ENCODE results near the gene FBXO4.
A peak's percentile ranks its signal among the peaks of the same experiment; 100 is the strongest.

The FBXO4 gene, protein sequence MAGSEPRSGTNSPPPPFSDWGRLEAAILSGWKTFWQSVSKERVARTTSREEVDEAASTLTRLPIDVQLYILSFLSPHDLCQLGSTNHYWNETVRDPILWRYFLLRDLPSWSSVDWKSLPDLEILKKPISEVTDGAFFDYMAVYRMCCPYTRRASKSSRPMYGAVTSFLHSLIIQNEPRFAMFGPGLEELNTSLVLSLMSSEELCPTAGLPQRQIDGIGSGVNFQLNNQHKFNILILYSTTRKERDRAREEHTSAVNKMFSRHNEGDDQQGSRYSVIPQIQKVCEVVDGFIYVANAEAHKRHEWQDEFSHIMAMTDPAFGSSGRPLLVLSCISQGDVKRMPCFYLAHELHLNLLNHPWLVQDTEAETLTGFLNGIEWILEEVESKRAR

GRCh38 chr5:41924872-41925554 is at the start of gene FBXO4:
TSS of gene FBXO4 (plus strand) at chr5:41925281. CDS start at chr5:41925310, 29 bp downstream.
- peak; percentile 8 for DNase-seq

- no peak for DNase-seq
Measured at GRCh38 chr5:41876678-41877077, 48.4 kb upstream of the FBXO4 start.

- DNase-seq, result no peak
Measured at GRCh38 chr5:41877408-41877807, 47.7 kb upstream of the FBXO4 start.

GRCh38 chr5:41878173-41878572 is 46.9 kb upstream of the FBXO4 start:
- DNase-seq, result no peak

- DNase-seq, result no peak
Measured at GRCh38 chr5:41878643-41879478, 46.2 kb upstream of the FBXO4 start.

DNA sequence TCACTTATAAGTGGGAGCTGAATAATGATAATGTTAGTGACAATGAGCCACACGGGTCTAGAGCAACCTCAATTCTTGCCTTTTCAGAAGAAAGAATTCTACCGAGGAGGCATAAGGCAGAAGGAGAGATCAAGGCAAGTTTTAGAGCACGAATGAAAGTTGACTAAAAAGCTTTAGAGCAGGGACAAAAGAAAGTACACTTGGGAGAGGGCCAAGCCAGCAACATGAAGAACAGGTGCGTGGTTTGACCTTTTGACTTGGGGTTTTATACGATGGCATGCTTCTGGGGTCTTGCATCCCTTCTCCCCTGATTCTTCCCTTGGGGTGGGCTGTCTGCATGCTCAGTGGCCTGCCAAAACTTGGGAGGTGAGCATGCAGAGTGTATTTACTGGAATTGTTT is 42.3 kb upstream of the FBXO4 start:
- no peak for DNase-seq

DNA sequence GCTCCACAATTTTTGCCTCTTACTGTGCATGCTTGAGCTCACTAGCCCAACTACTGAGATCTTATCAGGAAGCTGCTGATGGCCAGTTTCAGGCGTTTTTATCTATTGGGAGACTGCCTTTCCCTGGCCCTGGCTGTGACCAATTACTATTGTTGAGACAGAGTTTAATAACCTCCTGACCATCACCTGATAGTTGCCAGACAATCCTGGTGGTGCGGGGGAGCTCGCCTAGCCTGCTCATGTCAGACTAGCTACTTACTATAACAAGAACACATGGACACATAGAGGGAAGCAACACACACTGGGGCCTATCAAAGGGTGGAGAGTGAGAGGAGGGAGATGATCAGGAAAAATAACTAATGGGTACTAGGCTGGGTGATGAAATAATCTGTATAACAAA is 41.8 kb upstream of the FBXO4 start:
- DNase-seq, result no peak

DNA sequence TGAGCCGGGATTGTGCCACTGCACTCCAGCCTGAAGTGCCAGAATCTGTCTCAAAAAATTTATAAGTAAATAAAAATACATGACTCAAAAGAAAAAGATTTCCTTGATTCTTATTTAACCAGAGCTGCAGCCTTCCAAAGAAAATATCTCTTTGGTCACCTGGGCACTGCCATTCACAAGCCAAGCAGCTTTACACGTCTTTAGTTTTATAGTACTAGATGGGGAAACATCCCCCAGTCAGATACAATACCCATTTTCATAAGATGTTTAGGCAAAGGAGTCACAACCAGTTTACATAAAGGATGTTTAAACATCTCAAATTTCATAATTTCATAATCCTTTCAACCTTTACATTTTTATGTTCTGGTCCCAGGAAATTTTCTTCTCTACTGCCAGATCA is 41.1 kb upstream of the FBXO4 start:
- DNase-seq, result no peak

DNA sequence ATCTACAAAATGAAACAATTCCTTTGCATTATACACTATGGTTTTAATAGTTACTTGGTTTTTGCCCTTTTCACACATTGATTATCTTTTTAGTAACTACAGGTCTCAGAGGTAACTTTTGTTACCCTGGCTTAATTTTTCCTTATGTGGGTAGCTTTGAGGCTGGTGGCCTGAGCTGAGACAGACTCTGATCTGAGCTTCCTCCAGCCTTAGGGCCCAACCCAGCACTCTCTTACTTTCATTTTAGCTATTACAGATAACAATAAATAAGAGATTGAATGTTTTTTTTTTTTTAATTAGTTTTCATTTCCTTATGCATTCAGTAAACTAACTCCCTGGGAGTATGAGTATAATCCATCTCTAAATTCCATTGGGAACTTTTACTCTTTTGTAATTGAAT is 39.8 kb upstream of the FBXO4 start:
- no peak for DNase-seq

- DNase-seq, result no peak
Measured at GRCh38 chr5:41891066-41891707, 33.9 kb upstream of the FBXO4 start.

- no peak for DNase-seq
Measured at GRCh38 chr5:41892031-41892430, 33.0 kb upstream of the FBXO4 start.

DNA sequence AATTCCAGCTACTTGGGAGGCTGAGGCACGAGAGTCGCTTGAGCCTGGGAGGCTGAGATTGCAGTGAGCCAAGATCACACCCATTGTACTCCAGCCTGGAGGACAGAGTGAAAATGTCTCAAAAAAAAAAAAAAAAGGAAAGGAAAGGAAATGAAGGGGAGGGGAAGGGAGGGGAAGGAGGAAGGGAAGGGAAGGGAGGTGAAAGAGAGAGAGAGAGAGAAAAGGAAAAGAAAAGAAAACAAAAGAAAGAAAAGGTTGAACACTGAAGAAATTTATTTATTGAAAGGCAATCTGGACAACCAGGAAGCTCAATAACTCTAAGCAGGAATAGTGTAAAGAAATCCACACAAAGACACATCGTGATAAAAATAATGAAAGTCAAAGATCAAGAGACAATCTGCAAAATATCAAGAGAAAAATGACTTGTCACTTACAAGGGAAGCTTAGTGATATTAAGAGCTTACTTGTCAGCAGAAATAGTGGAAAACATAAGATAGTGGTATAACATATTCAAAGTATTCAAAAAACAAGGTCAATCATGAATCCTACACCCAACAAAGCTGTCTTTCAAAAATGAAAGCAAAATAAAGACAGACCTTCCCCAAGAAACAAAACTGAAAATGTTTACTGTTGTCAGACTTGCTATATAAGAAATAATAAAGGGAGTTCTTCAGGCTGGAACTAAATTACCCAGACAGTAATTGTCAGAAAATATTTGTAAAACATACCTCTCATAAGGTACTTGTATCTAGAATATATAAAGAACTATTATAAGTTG is 31.8 kb upstream of the FBXO4 start:
- DNase-seq, result no peak

GRCh38 chr5:41896230-41896629 is 28.9 kb upstream of the FBXO4 start:
- DNase-seq, result no peak

- DNase-seq, result no peak
Measured at GRCh38 chr5:41903382-41903891, 21.6 kb upstream of the FBXO4 start.

DNA sequence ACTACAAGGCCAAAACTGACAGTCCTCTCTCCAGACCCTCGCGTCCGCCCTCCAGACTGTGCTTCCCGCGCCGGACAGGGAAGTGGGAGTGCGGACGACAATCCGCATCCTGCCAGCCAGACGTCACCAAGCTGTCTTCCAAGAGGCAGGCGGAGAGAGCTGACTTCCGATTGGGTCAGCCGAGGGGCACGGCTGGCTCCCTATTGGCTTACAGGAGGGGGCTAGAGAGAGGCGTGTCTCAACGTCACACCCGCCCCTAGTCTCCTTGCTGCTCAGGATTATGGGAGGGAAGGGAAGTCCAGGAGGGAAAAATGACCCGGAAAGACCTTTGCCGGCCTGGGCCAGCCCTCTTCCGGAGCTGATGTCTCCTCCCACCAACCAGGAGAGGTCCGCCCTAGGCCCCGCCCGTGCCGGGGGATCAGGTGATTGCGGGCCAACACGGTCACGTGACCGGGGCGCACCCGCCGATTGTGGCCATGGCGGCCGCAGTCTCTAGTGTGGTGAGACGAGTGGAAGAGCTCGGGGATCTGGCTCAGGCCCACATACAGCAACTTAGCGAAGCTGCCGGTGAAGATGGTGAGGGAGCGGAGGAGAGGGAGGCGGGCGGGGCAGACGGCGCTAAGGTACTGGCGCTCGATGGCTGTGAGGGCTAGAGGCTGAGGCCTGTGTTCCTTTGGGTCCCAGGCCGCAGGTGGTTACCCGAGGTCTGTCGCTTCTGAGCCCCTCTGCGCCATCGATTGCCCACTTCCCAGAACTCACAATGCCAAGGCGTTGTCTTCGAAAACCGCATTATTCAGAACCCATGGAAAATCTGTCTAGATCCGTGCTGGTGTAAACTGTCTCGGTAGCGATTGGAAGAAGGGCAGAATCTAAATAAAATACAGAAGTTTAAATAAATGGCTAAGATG is 20.9 kb upstream of the FBXO4 start, which contains the start of gene RIMOC1:
TSS of gene RIMOC1 (plus strand) at position 453 of the 908 bp plus-strand sequence. CDS start at position 477, 24 bp downstream.
- DNase-seq, result peak; percentile 92

DNA sequence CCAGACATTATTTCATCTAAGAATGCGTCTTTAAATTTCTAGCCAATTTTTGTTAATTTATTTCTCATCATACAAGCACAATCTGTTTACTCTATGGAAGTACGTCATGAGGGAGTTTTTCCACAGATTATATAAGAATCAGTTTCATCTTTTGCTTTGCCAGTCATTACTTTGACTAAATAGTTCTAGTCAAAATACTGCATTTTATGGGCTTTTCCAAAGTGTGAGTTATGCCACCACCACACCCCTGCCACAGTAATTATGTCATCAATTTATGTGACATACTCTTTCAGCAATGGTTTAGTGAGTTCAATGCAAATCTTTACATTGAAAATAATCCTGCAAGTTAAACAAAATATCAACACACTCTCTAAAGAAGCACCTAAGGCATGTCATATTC is 18.9 kb upstream of the FBXO4 start:
- no peak for DNase-seq

DNA sequence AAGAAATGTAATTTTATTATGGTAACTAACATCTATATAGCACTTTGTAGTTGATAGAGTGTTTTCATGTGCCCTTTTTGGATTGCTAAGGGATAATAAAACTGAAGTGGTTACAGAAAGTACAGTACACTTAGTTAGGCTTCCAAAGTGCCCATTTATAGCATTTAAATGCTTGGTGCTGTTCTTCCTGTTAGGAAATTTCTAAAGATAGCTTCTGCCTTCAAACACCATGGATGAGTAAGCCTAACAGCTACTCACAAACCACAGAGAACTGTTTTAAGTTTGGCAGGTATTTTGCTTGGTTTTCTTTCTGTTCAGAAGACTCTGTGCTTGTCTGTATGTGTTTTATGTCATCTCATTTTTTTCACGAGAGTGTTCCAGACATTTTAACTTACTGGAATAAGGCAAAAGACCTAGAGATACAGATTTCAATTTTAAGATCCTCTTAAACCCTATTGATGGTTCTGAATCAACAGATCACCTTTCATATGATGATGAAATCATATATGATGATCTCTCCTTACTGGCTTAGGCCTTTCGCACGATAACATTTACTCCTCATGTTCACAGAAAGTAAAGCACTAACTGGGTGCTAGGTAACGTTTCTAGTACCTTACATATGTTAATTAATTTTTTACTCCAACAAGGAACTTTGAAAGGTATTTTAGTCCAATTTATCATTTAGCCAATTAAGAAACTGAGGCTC is 16.6 kb upstream of the FBXO4 start:
- no peak for DNase-seq

DNA sequence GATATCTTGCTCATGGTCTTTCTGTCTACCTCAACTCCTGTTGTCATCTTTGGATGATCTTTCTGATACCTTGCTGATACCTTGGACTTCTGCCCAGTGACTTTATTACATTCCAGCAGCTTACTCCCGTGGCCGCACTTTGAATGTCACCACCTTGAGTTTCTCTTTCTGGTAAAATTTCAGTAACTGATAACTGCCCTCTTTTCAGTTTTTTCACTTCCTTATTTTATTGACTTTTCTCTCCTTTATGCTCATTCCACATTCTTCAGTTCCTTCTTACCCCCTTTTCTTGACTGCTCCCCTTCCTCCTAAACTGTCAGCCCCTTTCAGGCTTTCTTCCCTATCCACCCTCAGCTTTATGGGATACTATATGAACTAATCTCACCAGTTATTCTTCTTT is 7.0 kb upstream of the FBXO4 start:
- DNase-seq, result no peak

GRCh38 chr5:41921166-41921565 is 3.9 kb upstream of the FBXO4 start:
- DNase-seq, result no peak

DNA sequence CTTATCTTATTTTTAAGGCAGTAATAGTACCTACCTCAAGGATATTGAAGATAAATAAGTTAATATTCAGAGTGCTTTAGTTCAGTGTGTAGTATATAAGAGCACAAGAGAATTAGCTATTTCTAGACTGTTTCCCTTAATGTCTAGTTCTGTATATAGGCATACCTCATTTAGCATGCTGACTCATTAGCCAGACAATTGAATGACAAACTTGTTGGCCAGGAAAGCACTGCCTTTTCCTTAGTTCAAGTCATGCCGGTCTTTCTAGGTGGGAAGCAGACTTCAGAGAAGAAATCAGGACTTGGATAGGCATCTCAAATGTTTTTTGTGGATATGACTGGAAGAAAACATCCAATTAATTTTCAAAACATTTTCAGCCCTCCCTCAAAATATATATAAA is 3.2 kb upstream of the FBXO4 start:
- DNase-seq, result no peak

Measured in NCI-H1436 treated with DMSO at 0.1 percent for 48 hours (cell line).